Measurements from ENCODE around the gene PLAAT1. TPM values are rescaled to one million over a fixed set of nuclear protein-coding genes. Genes with fewer than 3 reads are reported as not detected.

PLAAT1 gene
- total and polyA plus RNA-seq, 8 donors = 1.00 to 5.8 (median 1.6) TPM; not detected in 5

GRCh38 chr3:193214445-193214844 lies 26.6 kb upstream of the PLAAT1 start:
- Histone ChIP-seq H3K4me3 (no peak overlapping the region), H3K36me3 (no peaks in the 10 kb centered on the region), H3K9me3 (no peaks in the 10 kb centered on the region), H3K27me3 (no peaks in the 10 kb centered on the region), H3K27ac (no peak overlapping the region), H3K4me1 (no peaks in the 10 kb centered on the region)
- WGBS, 5 donors = 55 to 83% (median 61%) methylated on average over 3 of the region's 3 CpGs
- TF ChIP-seq, protein P1, sequence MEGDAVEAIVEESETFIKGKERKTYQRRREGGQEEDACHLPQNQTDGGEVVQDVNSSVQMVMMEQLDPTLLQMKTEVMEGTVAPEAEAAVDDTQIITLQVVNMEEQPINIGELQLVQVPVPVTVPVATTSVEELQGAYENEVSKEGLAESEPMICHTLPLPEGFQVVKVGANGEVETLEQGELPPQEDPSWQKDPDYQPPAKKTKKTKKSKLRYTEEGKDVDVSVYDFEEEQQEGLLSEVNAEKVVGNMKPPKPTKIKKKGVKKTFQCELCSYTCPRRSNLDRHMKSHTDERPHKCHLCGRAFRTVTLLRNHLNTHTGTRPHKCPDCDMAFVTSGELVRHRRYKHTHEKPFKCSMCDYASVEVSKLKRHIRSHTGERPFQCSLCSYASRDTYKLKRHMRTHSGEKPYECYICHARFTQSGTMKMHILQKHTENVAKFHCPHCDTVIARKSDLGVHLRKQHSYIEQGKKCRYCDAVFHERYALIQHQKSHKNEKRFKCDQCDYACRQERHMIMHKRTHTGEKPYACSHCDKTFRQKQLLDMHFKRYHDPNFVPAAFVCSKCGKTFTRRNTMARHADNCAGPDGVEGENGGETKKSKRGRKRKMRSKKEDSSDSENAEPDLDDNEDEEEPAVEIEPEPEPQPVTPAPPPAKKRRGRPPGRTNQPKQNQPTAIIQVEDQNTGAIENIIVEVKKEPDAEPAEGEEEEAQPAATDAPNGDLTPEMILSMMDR (IDR thresholded peaks at IDR 0.05) = no peak
- TF ChIP-seq POLR2AphosphoS5 (IDR thresholded peaks at IDR 0.05) = no peak
- TF ChIP-seq EP300 (IDR thresholded peaks at IDR 0.05) = no peak
- no peak for TF ChIP-seq POLR2A (IDR thresholded peaks at IDR 0.05)
- no peak for DNase-seq
- intact Hi-C loops (cut with DNase I; ENCODE audit: low total_unique reads) = no loop called here

DNA sequence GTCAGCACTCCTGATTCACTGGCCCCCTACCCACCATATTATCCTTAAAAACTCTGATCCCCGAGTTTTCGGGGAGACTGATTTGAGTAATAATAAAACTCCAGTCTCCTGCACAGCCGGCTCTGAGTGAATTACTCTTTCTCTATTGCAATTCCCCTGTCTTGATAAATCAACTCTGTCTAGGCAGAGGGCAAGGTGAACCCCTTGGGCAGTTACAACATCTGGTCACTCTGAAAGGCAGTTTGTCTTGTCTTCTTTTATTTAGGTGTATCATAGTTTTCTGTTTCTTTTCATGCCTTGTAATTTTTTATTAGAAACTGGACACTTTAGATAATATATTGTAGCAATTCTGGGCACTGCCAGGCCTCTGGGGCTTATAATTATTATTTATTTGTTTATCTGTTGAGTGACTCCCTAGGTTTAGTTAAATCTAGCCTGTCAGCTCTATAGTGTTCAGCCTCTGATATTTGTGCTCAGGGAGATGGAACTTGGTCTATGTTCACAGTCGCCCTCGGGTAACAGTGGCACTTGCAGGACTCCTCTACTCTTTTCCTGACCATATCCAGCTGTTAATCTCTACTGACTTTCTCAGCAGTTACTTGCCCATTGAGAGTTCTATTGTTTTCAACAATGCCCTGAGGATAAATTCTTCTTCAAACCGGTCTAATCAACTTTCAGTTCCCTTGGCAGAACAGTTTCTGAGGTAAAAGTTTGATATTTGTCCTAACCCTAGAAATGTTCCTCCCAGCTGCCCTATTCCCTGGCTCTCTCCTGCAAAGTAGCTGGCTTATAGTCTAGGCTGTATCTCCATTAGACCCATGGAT lies 15.5 kb upstream of the PLAAT1 start:
- WGBS, 5 donors = 82 to 88% (median 84%) methylated on average over 6 of the region's 6 CpGs
- no peaks in the 10 kb centered on the region for H3K36me3 ChIP-seq
- H3K4me3 ChIP-seq = no peak overlapping the region
- H3K9me3 ChIP-seq = no peaks in the 10 kb centered on the region
- no peak overlapping the region for H3K27ac ChIP-seq
- peaks cover 0 to 10% (median 0%) of the 10 kb centered on the region in 3 donors for H3K27me3 ChIP-seq
- no peak for DNase-seq
- H3K4me1 ChIP-seq = no peaks in the 10 kb centered on the region
- intact Hi-C loops (cut with DNase I; ENCODE audit: low total_unique reads) = no loop called here
- TF ChIP-seq EP300 (IDR thresholded peaks at IDR 0.05) = no peak
- no peak for TF ChIP-seq POLR2A (IDR thresholded peaks at IDR 0.05)
- TF ChIP-seq, protein P1 (IDR thresholded peaks at IDR 0.05) = no peak
- TF ChIP-seq POLR2AphosphoS5 (IDR thresholded peaks at IDR 0.05) = no peak

DNA sequence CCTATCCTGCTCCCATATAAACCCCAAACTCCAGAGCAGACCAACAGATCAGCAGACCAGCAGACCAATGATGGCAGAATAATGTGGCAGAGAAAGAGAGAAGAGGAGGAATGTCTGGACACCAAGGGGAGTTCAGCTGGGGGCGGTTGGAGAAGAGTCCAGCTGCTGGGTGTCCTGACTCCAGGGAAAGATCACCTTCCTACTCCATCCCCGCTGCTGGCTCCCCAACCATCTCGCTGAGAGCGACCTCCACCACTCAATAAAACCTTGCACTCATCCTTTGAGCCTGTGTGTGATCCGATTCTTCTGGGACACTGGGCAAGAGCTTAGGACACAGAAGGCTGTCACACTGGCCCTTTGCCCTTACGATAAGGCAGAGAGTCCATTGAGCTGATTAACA lies 12.8 kb upstream of the PLAAT1 start:
- TF ChIP-seq POLR2AphosphoS5 (IDR thresholded peaks at IDR 0.05) = no peak
- TF ChIP-seq, protein P1 (IDR thresholded peaks at IDR 0.05) = no peak
- TF ChIP-seq EP300 (IDR thresholded peaks at IDR 0.05) = no peak
- TF ChIP-seq POLR2A (IDR thresholded peaks at IDR 0.05) = no peak
- no peaks in the 10 kb centered on the region for H3K4me1 ChIP-seq
- 83 to 96% (median 91%) methylated on average over 5 to 6 of the region's 6 CpGs for WGBS, 5 donors
- no peaks in the 10 kb centered on the region for H3K9me3 ChIP-seq
- H3K4me3 ChIP-seq = no peak overlapping the region
- H3K27ac ChIP-seq = no peak overlapping the region
- H3K27me3 ChIP-seq = peaks cover 0 to 10% (median 0%) of the 10 kb centered on the region in 3 donors
- DNase-seq = no peak
- no peaks in the 10 kb centered on the region for H3K36me3 ChIP-seq
- intact Hi-C loops (cut with DNase I; ENCODE audit: low total_unique reads) = no loop called here

DNA sequence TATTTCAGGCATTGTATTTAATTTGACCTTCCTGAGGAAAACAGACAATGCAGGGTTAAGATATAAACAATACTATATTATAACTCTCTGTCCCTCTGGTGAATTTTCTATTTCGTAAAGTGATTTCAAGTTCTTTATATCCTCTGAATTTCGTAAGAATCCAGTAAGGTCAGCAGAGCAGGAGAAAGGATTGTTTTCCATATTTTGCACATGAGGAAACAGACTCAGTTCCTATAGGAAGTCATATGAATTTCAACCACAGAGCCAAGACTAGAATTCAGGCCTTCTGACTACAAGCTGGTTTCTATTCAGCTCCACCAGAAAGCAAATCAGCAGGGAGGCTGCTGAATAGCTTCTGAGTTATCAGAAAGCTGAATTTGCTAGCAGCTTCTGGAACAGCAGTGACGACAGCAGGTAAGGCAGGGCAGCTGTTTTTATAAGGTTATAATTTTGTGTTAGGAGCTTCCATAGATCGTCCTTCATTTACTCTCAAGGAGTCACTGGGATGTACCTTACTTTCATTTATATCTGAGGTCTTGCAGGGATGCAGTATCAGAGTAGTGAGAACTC lies 11.1 kb upstream of the PLAAT1 start:
- peaks cover 0 to 10% (median 0%) of the 10 kb centered on the region in 3 donors for H3K27me3 ChIP-seq
- H3K9me3 ChIP-seq = no peaks in the 10 kb centered on the region
- no peak overlapping the region for H3K27ac ChIP-seq
- no peak for DNase-seq
- no peaks in the 10 kb centered on the region for H3K36me3 ChIP-seq
- TF ChIP-seq, protein P1 (IDR thresholded peaks at IDR 0.05) = no peak
- TF ChIP-seq POLR2A (IDR thresholded peaks at IDR 0.05) (no peak), POLR2AphosphoS5 (IDR thresholded peaks at IDR 0.05) (no peak), EP300 (IDR thresholded peaks at IDR 0.05) (no peak)
- no peaks in the 10 kb centered on the region for H3K4me1 ChIP-seq
- 78 to 91% (median 83%) methylated on average over 4 of the region's 4 CpGs for WGBS, 5 donors
- intact Hi-C loops (cut with DNase I; ENCODE audit: low total_unique reads) = no loop called here
- H3K4me3 ChIP-seq = no peak overlapping the region

All from stomach (tissue), 9 donors.